Measurements from ENCODE around the gene SSH2. TPM values are rescaled to one million over a fixed set of nuclear protein-coding genes. Genes with fewer than 3 reads are reported as not detected.
"Not testable (repeated sequence)": the region's sequence is repeated elsewhere in the genome, so short reads cannot be mapped to it uniquely, and the experiment has no call there.

The SSH2 gene
- total and polyA plus RNA-seq, 9 donors, result 14.7 to 27.4 (median 20.6) TPM

- H3K9me3 ChIP-seq (replicated peaks; ENCODE audit: control insufficient read depth, low read depth, low read length), result peaks cover 10% of the 10 kb centered on the region
- H3K27me3 ChIP-seq (ENCODE audit: control insufficient read depth, insufficient read depth, low read length); H3K4me1 ChIP-seq (ENCODE audit: control insufficient read depth, insufficient read depth, low read length); H3K36me3 ChIP-seq (ENCODE audit: control insufficient read depth, insufficient read depth, low read length); H3K4me3 ChIP-seq (ENCODE audit: low read length); H3K27ac ChIP-seq (ENCODE audit: low read length); DNase-seq: not testable (repeated sequence)
- no CpG with 5 or more reads among the region's 1 CpG for WGBS (ENCODE audit: insufficient coverage)
Observed at GRCh38 chr17:29957488-29957887, 27.5 kb upstream of the SSH2 start.

GRCh38 chr17:29956225-29956624, 26.2 kb upstream of the SSH2 start:
- peak; percentile 33 for DNase-seq
- Histone ChIP-seq H3K36me3 (ENCODE audit: control insufficient read depth, insufficient read depth, low read length) (no peaks in the 10 kb centered on the region), H3K27me3 (ENCODE audit: control insufficient read depth, insufficient read depth, low read length) (no peaks in the 10 kb centered on the region), H3K9me3 (replicated peaks; ENCODE audit: control insufficient read depth, low read depth, low read length) (peaks cover 10% of the 10 kb centered on the region), H3K4me1 (ENCODE audit: control insufficient read depth, insufficient read depth, low read length) (no peaks in the 10 kb centered on the region), H3K4me3 (ENCODE audit: low read length) (no peak overlapping the region), H3K27ac (ENCODE audit: low read length) (no peak overlapping the region)

GRCh38 chr17:29954405-29954804, 24.4 kb upstream of the SSH2 start:
- Histone ChIP-seq H3K9me3 (replicated peaks; ENCODE audit: control insufficient read depth, low read depth, low read length) (peaks cover 10% of the 10 kb centered on the region), H3K36me3 (ENCODE audit: control insufficient read depth, insufficient read depth, low read length) (no peaks in the 10 kb centered on the region), H3K27ac (ENCODE audit: low read length) (no peak overlapping the region), H3K4me1 (ENCODE audit: control insufficient read depth, insufficient read depth, low read length) (no peaks in the 10 kb centered on the region), H3K27me3 (ENCODE audit: control insufficient read depth, insufficient read depth, low read length) (no peaks in the 10 kb centered on the region), H3K4me3 (ENCODE audit: low read length) (no peak overlapping the region)
- WGBS (ENCODE audit: insufficient coverage), result 72% methylated on average over 3 of the region's 4 CpGs
- DNase-seq, result no peak

GRCh38 chr17:29949696-29950095, 19.7 kb upstream of the SSH2 start:
- no peak overlapping the region for H3K27ac ChIP-seq (ENCODE audit: low read length)

GRCh38 chr17:29948448-29949215, 18.6 kb upstream of the SSH2 start:
- DNase-seq, result no peak
- H3K4me1 ChIP-seq (ENCODE audit: control insufficient read depth, insufficient read depth, low read length), result no peaks in the 10 kb centered on the region
- WGBS (ENCODE audit: insufficient coverage), result no CpG with 5 or more reads among the region's 3 CpGs
- no peak overlapping the region for H3K4me3 ChIP-seq (ENCODE audit: low read length)
- H3K9me3 ChIP-seq (replicated peaks; ENCODE audit: control insufficient read depth, low read depth, low read length), result peaks cover 4% of the 10 kb centered on the region
- H3K27me3 ChIP-seq (ENCODE audit: control insufficient read depth, insufficient read depth, low read length), result no peaks in the 10 kb centered on the region
- no peaks in the 10 kb centered on the region for H3K36me3 ChIP-seq (ENCODE audit: control insufficient read depth, insufficient read depth, low read length)
- H3K27ac ChIP-seq (ENCODE audit: low read length), result no peak overlapping the region

More at GRCh38 chr17:29949696-29950095, 19.7 kb upstream of the SSH2 start:
- H3K4me3 ChIP-seq (ENCODE audit: low read length), result no peak overlapping the region
- H3K36me3 ChIP-seq (ENCODE audit: control insufficient read depth, insufficient read depth, low read length), result no peaks in the 10 kb centered on the region
- no peak for DNase-seq
- H3K4me1 ChIP-seq (ENCODE audit: control insufficient read depth, insufficient read depth, low read length), result no peaks in the 10 kb centered on the region
- H3K9me3 ChIP-seq (replicated peaks; ENCODE audit: control insufficient read depth, low read depth, low read length), result peaks cover 10% of the 10 kb centered on the region
- H3K27me3 ChIP-seq (ENCODE audit: control insufficient read depth, insufficient read depth, low read length), result no peaks in the 10 kb centered on the region

GRCh38 chr17:29945281-29945680, 15.3 kb upstream of the SSH2 start:
- Histone ChIP-seq H3K9me3 (replicated peaks; ENCODE audit: control insufficient read depth, low read depth, low read length) (no peaks in the 10 kb centered on the region), H3K27me3 (ENCODE audit: control insufficient read depth, insufficient read depth, low read length) (no peaks in the 10 kb centered on the region), H3K4me1 (ENCODE audit: control insufficient read depth, insufficient read depth, low read length) (no peaks in the 10 kb centered on the region), H3K27ac (ENCODE audit: low read length) (no peak overlapping the region), H3K4me3 (ENCODE audit: low read length) (no peak overlapping the region), H3K36me3 (ENCODE audit: control insufficient read depth, insufficient read depth, low read length) (no peaks in the 10 kb centered on the region)
- no peak for DNase-seq
- no CpG with 5 or more reads among the region's 2 CpGs for WGBS (ENCODE audit: insufficient coverage)

GRCh38 chr17:29941334-29941733, 11.3 kb upstream of the SSH2 start, which contains the start of gene EFCAB5:
Gene EFCAB5, plus strand, starts transcription at chr17:29941634. Its CDS starts 163 bp downstream, at chr17:29941797.
- Histone ChIP-seq H3K9me3 (replicated peaks; ENCODE audit: control insufficient read depth, low read depth, low read length) (no peaks in the 10 kb centered on the region), H3K4me3 (ENCODE audit: low read length) (no peak within 1 kb of the TSS), H3K36me3 (ENCODE audit: control insufficient read depth, insufficient read depth, low read length) (no peaks in the 10 kb centered on the region), H3K4me1 (ENCODE audit: control insufficient read depth, insufficient read depth, low read length) (no peaks in the 10 kb centered on the region), H3K27me3 (ENCODE audit: control insufficient read depth, insufficient read depth, low read length) (no peaks in the 10 kb centered on the region), H3K27ac (ENCODE audit: low read length) (no peak within 1 kb of the TSS)
- no CpG with 5 or more reads among the region's 1 CpG for WGBS (ENCODE audit: insufficient coverage)
- DNase-seq, result no peak

- no peak for DNase-seq
- no CpG with 5 or more reads among the region's 2 CpGs for WGBS (ENCODE audit: insufficient coverage)
Observed at GRCh38 chr17:29936724-29937123, 6.7 kb upstream of the SSH2 start.

GRCh38 chr17:29935909-29936308, 5.9 kb upstream of the SSH2 start:
- DNase-seq; H3K27ac ChIP-seq (ENCODE audit: low read length); H3K4me3 ChIP-seq (ENCODE audit: low read length); H3K9me3 ChIP-seq (replicated peaks; ENCODE audit: control insufficient read depth, low read depth, low read length); H3K4me1 ChIP-seq (ENCODE audit: control insufficient read depth, insufficient read depth, low read length); H3K27me3 ChIP-seq (ENCODE audit: control insufficient read depth, insufficient read depth, low read length); H3K36me3 ChIP-seq (ENCODE audit: control insufficient read depth, insufficient read depth, low read length): not testable (repeated sequence)
- no CpG with 5 or more reads among the region's 3 CpGs for WGBS (ENCODE audit: insufficient coverage)

More at GRCh38 chr17:29936724-29937123, 6.7 kb upstream of the SSH2 start:
- Histone ChIP-seq H3K9me3 (replicated peaks; ENCODE audit: control insufficient read depth, low read depth, low read length) (no peaks in the 10 kb centered on the region), H3K36me3 (ENCODE audit: control insufficient read depth, insufficient read depth, low read length) (no peaks in the 10 kb centered on the region), H3K27ac (ENCODE audit: low read length) (no peak overlapping the region), H3K4me3 (ENCODE audit: low read length) (no peak overlapping the region), H3K4me1 (ENCODE audit: control insufficient read depth, insufficient read depth, low read length) (no peaks in the 10 kb centered on the region), H3K27me3 (ENCODE audit: control insufficient read depth, insufficient read depth, low read length) (no peaks in the 10 kb centered on the region)

- peaks cover 6% of the 10 kb centered on the region for H3K4me1 ChIP-seq (ENCODE audit: control insufficient read depth, insufficient read depth, low read length)
- WGBS (ENCODE audit: insufficient coverage), result no CpG with 5 or more reads among the region's 2 CpGs
- no peak overlapping the region for H3K4me3 ChIP-seq (ENCODE audit: low read length)
- DNase-seq, result peak; percentile 33
- H3K9me3 ChIP-seq (replicated peaks; ENCODE audit: control insufficient read depth, low read depth, low read length), result no peaks in the 10 kb centered on the region
- H3K27ac ChIP-seq (ENCODE audit: low read length), result no peak overlapping the region
- H3K36me3 ChIP-seq (ENCODE audit: control insufficient read depth, insufficient read depth, low read length), result no peaks in the 10 kb centered on the region
- H3K27me3 ChIP-seq (ENCODE audit: control insufficient read depth, insufficient read depth, low read length), result no peaks in the 10 kb centered on the region
Observed at GRCh38 chr17:29933379-29933778, 3.4 kb upstream of the SSH2 start.

All from muscle of leg (tissue), 11 donors.